Endothelial cell of umbilical vein (primary cell): ENCODE measurements around the gene BRS3. TPM values are rescaled to one million over a fixed set of nuclear protein-coding genes. Genes with fewer than 3 reads are reported as not detected.

Source experiments
- polyA plus RNA-seq, 4 experiments: library from polyadenylated mRNA; depleted of rRNA in 3 of 4; stranded (reverse) in 3 of 4; unstranded in 1 of 4; fragments of >200 nt; gene quantifications; 2 replicates each; pipeline versions ENCODE4 v1.2.1 to v1.2.3, GENCODE V29; 2011 to 2012; ENCODE audit warnings: missing spikeins in 1 of 4
- total RNA-seq: library from RNA; stranded (reverse); gene quantifications from 2 replicates; pipeline ENCODE4 v1.2.3, GENCODE V29; 2021

Gene BRS3
- total and polyA plus RNA-seq, 2 donors (not counting 3 experiments of a cell fraction or from before 2014, with no cell fraction given) = not detected

Other genes with a start within 250 kb of the BRS3 start
- 20.0 and 22.8 TPM in 2 replicates for gene MAP7D3, start 236.5 kb upstream of the BRS3 start, total RNA-seq
- 5.6 and 6.5 TPM in 2 replicates for gene MAP7D3, start 236.5 kb upstream of the BRS3 start, polyA plus RNA-seq
- 0.04 and 0.05 TPM in 2 replicates for gene ADGRG4, start 187.0 kb upstream of the BRS3 start, total RNA-seq
- 0.08 and 0.13 TPM in 2 replicates for gene ADGRG4, start 187.0 kb upstream of the BRS3 start, polyA plus RNA-seq
- gene HTATSF1, start 9.6 kb downstream of the BRS3 start, total RNA-seq = 30.4 and 31.1 TPM in 2 replicates
- 0.41 and 1.0 TPM in 2 replicates for gene HTATSF1, start 9.6 kb downstream of the BRS3 start, polyA plus RNA-seq
- gene VGLL1, start 44.3 kb downstream of the BRS3 start, total RNA-seq = not detected in 2 replicates
- gene VGLL1, start 44.3 kb downstream of the BRS3 start, polyA plus RNA-seq = not detected in 2 replicates
- gene CD40LG, start 160.2 kb downstream of the BRS3 start, total RNA-seq = not detected in 2 replicates
- not detected in 2 replicates for gene CD40LG, start 160.2 kb downstream of the BRS3 start, polyA plus RNA-seq